ENCODE data around the gene CKAP4.

The CKAP4 gene

GRCh38 chr12:106211973-106212372, 35.8 kb downstream of the CKAP4 start:
- no peak for TF ChIP-seq CTCF (IDR thresholded peaks at IDR 0.05; ENCODE audit: low read depth, low read length, missing control alignments)
- no peak overlapping the region for H3K4me3 ChIP-seq (replicated peaks; ENCODE audit: low read depth, low read length)
- DNase-seq (ENCODE audit: extremely low read depth, low read depth), result no peak

- no peak for DNase-seq (ENCODE audit: extremely low read depth, low read depth)
- TF ChIP-seq CTCF (IDR thresholded peaks at IDR 0.05; ENCODE audit: low read depth, low read length, missing control alignments), result no peak
- no peak overlapping the region for H3K4me3 ChIP-seq (replicated peaks; ENCODE audit: low read depth, low read length)
These were observed 42.4 kb downstream of the CKAP4 start for GRCh38 chr12:106205208-106206069.

GRCh38 chr12:106204312-106204711, 43.5 kb downstream of the CKAP4 start:
- no peak for TF ChIP-seq CTCF (IDR thresholded peaks at IDR 0.05; ENCODE audit: low read depth, low read length, missing control alignments)
- DNase-seq (ENCODE audit: extremely low read depth, low read depth), result no peak
- no peak overlapping the region for H3K4me3 ChIP-seq (replicated peaks; ENCODE audit: low read depth, low read length)

- TF ChIP-seq CTCF (IDR thresholded peaks at IDR 0.05; ENCODE audit: low read depth, low read length, missing control alignments), result no peak
- no peak overlapping the region for H3K4me3 ChIP-seq (replicated peaks; ENCODE audit: low read depth, low read length)
- no peak for DNase-seq (ENCODE audit: extremely low read depth, low read depth)
These were observed 49.8 kb downstream of the CKAP4 start for GRCh38 chr12:106197906-106198623.

- DNase-seq (ENCODE audit: extremely low read depth, low read depth), result no peak
These were observed 52.2 kb downstream of the CKAP4 start for GRCh38 chr12:106195621-106196027.

GRCh38 chr12:106194351-106194750, 53.5 kb downstream of the CKAP4 start:
- no peak for TF ChIP-seq CTCF (IDR thresholded peaks at IDR 0.05; ENCODE audit: low read depth, low read length, missing control alignments)
- no peak for DNase-seq (ENCODE audit: extremely low read depth, low read depth)
- H3K4me3 ChIP-seq (replicated peaks; ENCODE audit: low read depth, low read length), result no peak overlapping the region

More at GRCh38 chr12:106195621-106196027, 52.2 kb downstream of the CKAP4 start:
- no peak for TF ChIP-seq CTCF (IDR thresholded peaks at IDR 0.05; ENCODE audit: low read depth, low read length, missing control alignments)
- no peak overlapping the region for H3K4me3 ChIP-seq (replicated peaks; ENCODE audit: low read depth, low read length)

All from HFF-Myc (cell line).